Measurements from ENCODE around the gene LRRC42. TPM values are rescaled to one million over a fixed set of nuclear protein-coding genes. Genes with fewer than 3 reads are reported as not detected.
"Not testable (repeated sequence)": the region's sequence is repeated elsewhere in the genome, so short reads cannot be mapped to it uniquely, and the experiment has no call there.

Gene LRRC42
- total RNA-seq, 1 experiment from 2014 or later: 56.4 TPM

GRCh38 chr1:53957194-53957818, 11.2 kb downstream of the LRRC42 start:
- peak; percentile 55 for DNase-seq (ENCODE audit: low read depth)
- in situ Hi-C loops (cut with HindIII; ENCODE audit: low pct_unique_long_range_greater_than_20kb, low sequenced_read_pairs): no loop called here

DNA sequence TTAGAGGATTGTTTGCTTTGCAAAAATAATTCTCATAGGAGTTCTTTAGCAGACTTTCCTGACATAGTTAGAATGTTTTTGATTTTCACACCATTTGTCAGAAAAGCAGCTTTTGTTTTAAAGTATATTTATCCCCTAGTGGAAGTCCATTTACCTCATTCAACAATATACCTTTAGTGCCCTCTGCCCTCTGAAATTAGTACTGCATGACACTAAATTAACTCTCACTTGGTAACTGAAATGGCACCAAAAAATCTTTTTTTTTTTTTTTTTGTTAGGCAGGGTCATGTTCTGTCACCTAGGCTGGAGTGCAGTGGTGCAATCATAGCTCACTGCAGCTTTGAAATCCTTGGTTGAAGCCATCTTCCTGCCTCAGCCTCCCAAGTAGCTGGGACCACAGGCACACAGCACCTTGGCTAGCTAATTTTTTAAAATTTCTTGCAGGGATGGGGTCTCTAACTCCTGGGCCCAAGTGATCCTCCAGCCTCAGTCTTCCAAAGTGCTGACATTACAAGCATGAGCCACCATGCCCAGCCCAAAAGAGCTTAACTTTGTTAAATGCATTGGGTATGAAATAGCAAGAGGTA, 13.6 kb downstream of the LRRC42 start:
- no peak for DNase-seq (ENCODE audit: low read depth)
- in situ Hi-C loops (cut with HindIII; ENCODE audit: low pct_unique_long_range_greater_than_20kb, low sequenced_read_pairs): no loop called here

DNA sequence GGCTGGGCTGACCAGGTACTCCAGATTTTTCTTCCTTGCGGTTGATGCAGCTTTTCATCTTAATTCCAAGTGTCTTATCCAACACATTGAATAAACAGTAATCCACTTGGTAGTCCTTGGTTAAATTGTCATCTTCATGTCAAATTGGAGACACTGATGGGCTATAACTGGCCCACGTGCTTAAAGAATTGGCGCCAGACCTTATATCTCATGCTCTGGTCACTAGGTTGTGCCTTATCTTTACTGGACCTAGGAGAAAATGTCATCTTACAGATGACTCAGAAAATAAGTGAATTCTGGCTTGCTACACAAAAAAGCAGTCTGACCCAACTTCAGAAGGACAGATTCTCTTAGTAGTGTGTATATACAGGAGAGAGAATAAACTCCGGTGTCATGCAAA, 16.2 kb downstream of the LRRC42 start:
- in situ Hi-C loops (cut with HindIII; ENCODE audit: low pct_unique_long_range_greater_than_20kb, low sequenced_read_pairs): no loop called here
- no peak for DNase-seq (ENCODE audit: low read depth)

- no peak for DNase-seq (ENCODE audit: low read depth)
- in situ Hi-C loops (cut with HindIII; ENCODE audit: low pct_unique_long_range_greater_than_20kb, low sequenced_read_pairs): no loop called here
Observed at GRCh38 chr1:53963460-53963859, 17.3 kb downstream of the LRRC42 start.

DNA sequence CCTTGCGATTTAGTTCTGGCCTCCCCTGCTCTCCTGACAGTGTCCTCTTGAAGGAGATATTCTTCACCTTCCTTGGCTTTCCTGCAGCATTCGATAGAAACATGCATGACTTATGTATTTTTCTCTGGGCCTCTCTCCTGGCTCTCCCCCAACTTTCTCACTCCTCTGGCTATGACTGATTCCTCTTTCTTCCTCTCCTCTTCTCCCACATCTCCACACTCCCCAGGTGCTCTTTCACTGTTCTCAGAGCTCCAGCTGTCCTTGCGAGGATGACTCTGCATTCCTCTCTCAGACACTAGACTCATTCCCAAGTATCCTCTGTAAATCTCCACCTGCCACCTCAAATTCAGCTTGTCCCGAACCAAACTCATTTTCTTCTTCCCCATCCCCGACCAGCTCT, 18.0 kb downstream of the LRRC42 start:
- no peak for DNase-seq (ENCODE audit: low read depth)
- in situ Hi-C loops (cut with HindIII; ENCODE audit: low pct_unique_long_range_greater_than_20kb, low sequenced_read_pairs): no loop called here

DNA sequence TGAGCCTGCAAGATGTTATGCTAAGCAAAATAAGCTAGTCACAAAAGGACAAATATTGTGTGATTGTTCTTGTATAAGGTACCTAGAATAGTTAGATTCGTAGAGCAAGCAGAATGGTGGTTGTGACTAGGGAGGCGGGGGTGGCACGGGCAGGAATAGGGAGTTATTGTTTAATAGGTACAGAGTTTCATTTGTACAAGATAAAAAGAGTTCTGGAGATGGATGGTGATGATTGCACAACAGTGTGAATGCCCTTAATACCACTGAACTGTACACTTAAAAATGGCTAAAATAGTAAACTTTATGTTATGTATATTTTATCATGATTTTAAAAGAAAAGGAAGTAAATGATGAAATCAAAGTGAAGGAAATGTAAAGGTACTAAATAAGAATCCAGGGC, 20.6 kb downstream of the LRRC42 start:
- in situ Hi-C loops (cut with HindIII; ENCODE audit: low pct_unique_long_range_greater_than_20kb, low sequenced_read_pairs): no loop called here

GRCh38 chr1:53967409-53968124, 21.4 kb downstream of the LRRC42 start:
- in situ Hi-C loops (cut with HindIII; ENCODE audit: low pct_unique_long_range_greater_than_20kb, low sequenced_read_pairs): no loop called here
- DNase-seq (ENCODE audit: low read depth): no peak

More for the DNA sequence above, 20.6 kb downstream of the LRRC42 start:
- DNase-seq (ENCODE audit: low read depth): no peak

DNA sequence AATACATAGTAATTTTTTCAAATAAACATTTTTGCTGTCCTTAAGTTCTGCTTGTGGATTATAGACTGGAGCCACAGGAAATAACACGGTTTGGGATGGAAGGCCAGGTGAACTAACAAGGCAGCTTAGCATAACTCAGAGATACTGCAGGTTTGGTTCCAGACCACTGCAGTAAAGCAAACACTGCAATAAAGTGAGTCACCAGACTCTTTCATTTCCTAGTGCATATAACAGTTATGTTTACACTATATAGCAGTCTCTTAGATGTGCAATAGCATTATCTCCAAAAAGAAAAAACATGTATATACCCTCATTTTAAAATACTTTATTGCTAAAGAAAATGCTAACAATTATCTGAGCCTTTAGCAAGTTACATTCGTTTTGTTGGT, 22.0 kb downstream of the LRRC42 start:
- in situ Hi-C loops (cut with HindIII; ENCODE audit: low pct_unique_long_range_greater_than_20kb, low sequenced_read_pairs): no loop called here
- DNase-seq (ENCODE audit: low read depth): peak; percentile 22

DNA sequence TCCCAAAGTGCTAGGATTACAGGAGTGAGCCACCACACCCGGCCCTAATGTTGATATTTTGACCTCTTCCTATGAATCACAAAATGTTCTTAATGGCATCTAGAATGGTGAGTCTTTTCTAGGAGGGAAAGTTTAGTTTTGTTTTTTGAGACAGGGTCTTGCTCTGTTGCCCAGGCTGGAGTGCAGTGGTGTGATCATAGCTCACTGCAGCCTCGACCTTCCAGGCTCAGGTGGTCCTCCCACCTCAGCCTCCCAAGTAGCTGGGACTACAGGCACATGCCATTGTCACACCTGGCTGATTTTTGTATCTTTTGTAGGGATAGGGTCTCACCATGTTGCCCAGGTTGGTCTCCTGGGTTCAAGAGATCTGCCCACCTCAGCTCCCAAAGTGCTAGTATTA, 23.2 kb downstream of the LRRC42 start:
- in situ Hi-C loops (cut with HindIII; ENCODE audit: low pct_unique_long_range_greater_than_20kb, low sequenced_read_pairs): not testable (repeated sequence)

GRCh38 chr1:53971718-53972117, 25.6 kb downstream of the LRRC42 start:
- in situ Hi-C loops (cut with HindIII; ENCODE audit: low pct_unique_long_range_greater_than_20kb, low sequenced_read_pairs): no loop called here
- DNase-seq (ENCODE audit: low read depth): no peak

More for the DNA sequence above, 23.2 kb downstream of the LRRC42 start:
- DNase-seq (ENCODE audit: low read depth): not testable (repeated sequence)

- DNase-seq (ENCODE audit: low read depth): no peak
- in situ Hi-C loops (cut with HindIII; ENCODE audit: low pct_unique_long_range_greater_than_20kb, low sequenced_read_pairs): no loop called here
Observed at GRCh38 chr1:53975861-53976260, 29.7 kb downstream of the LRRC42 start.

- DNase-seq (ENCODE audit: low read depth): no peak
- in situ Hi-C loops (cut with HindIII; ENCODE audit: low pct_unique_long_range_greater_than_20kb, low sequenced_read_pairs): no loop called here
Observed at GRCh38 chr1:53979712-53980450, 33.7 kb downstream of the LRRC42 start.

- in situ Hi-C loops (cut with HindIII; ENCODE audit: low pct_unique_long_range_greater_than_20kb, low sequenced_read_pairs): no loop called here
- DNase-seq (ENCODE audit: low read depth): no peak
Observed at GRCh38 chr1:53981220-53981619, 35.1 kb downstream of the LRRC42 start.

- DNase-seq (ENCODE audit: low read depth): no peak
- in situ Hi-C loops (cut with HindIII; ENCODE audit: low pct_unique_long_range_greater_than_20kb, low sequenced_read_pairs): no loop called here
Observed at GRCh38 chr1:53982034-53982762, 36.0 kb downstream of the LRRC42 start.

- no peak for DNase-seq (ENCODE audit: low read depth)
- in situ Hi-C loops (cut with HindIII; ENCODE audit: low pct_unique_long_range_greater_than_20kb, low sequenced_read_pairs): no loop called here
Observed at GRCh38 chr1:53982763-53983104, 36.6 kb downstream of the LRRC42 start.

GRCh38 chr1:53984726-53985125, 38.6 kb downstream of the LRRC42 start:
- in situ Hi-C loops (cut with HindIII; ENCODE audit: low pct_unique_long_range_greater_than_20kb, low sequenced_read_pairs): no loop called here
- no peak for DNase-seq (ENCODE audit: low read depth)

DNA sequence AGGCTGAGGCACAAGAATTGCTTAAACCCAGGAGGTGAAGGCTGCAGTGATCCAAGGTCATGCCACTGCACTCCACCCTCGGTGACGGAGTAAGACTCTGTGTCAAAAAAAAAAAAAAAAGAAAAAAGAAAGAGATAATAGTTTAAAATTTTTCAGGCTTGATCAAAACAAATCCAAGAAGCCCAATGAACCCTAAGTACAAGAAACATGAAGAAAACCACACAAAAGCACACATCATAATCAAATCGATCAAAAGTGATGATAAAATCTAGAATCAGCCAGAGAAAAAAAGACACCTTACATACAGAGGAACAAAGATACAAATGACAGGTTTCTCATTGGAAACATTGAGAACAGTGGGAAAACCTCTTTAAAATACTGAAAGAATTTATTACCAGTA, 40.3 kb downstream of the LRRC42 start:
- no peak for DNase-seq (ENCODE audit: low read depth)
- in situ Hi-C loops (cut with HindIII; ENCODE audit: low pct_unique_long_range_greater_than_20kb, low sequenced_read_pairs): no loop called here

- DNase-seq (ENCODE audit: low read depth): no peak
- in situ Hi-C loops (cut with HindIII; ENCODE audit: low pct_unique_long_range_greater_than_20kb, low sequenced_read_pairs): no loop called here
Observed at GRCh38 chr1:53987880-53988279, 41.7 kb downstream of the LRRC42 start.

Measured in Caki2 (cell line).